Endothelial cell (in vitro differentiated cells): ENCODE results near the gene PLA2G4E. TPM values are rescaled to one million over a fixed set of nuclear protein-coding genes. Genes with fewer than 3 reads are reported as not detected.

Source experiments
- DNase-seq: peaks from one replicate; pipeline ENCODE4 v3.0.0; 2021; ENCODE audit warnings: low spot score
- H3K27ac Mint-ChIP-seq: one replicate; pipeline ENCODE4 v1.8.0; 2021; ENCODE audit warnings: mixed read lengths, inconsistent platforms; ENCODE audit not compliant: unreplicated experiment
- H3K27me3 Mint-ChIP-seq: one replicate; pipeline ENCODE4 v1.8.0; 2021; ENCODE audit warnings: mild to moderate bottlenecking, moderate library complexity, mixed read lengths, inconsistent platforms; ENCODE audit not compliant: unreplicated experiment
- H3K36me3 Mint-ChIP-seq: one replicate; pipeline ENCODE4 v1.8.0; 2021; ENCODE audit warnings: mild to moderate bottlenecking, low read depth, mixed read lengths, inconsistent platforms; ENCODE audit not compliant: unreplicated experiment
- H3K4me1 Mint-ChIP-seq: one replicate; pipeline ENCODE4 v1.8.0; 2021; ENCODE audit warnings: mild to moderate bottlenecking, mixed read lengths, inconsistent platforms; ENCODE audit not compliant: unreplicated experiment
- H3K4me3 Mint-ChIP-seq: one replicate; pipeline ENCODE4 v1.8.0; 2021; ENCODE audit warnings: mild to moderate bottlenecking, mixed read lengths, inconsistent platforms; ENCODE audit not compliant: unreplicated experiment
- H3K9me3 Mint-ChIP-seq: one replicate; pipeline ENCODE4 v1.8.0; 2021; ENCODE audit warnings: mixed read lengths, inconsistent platforms; ENCODE audit not compliant: unreplicated experiment
- CTCF ChIP-seq: fragments of 200-600 bp; sonication (generic); IDR thresholded peaks from one replicate; pipeline ENCODE4 v1.5.0; 2021; ENCODE audit warnings: antibody characterized with exemption; ENCODE audit not compliant: unreplicated experiment
- total RNA-seq: library from RNA; stranded (reverse); fragmentation: NEBNext Ultra II Directional; extraction: Animal tissue kit (Norgen Biotek cat#: 25700); gene quantifications from one replicate; pipeline ENCODE4 v1.2.1, GENCODE V29; 2021; ENCODE audit not compliant: unreplicated experiment

Gene PLA2G4E
- total RNA-seq, 1 donor from 2014 or later = not detected

GRCh38 chr15:42002333-42002732, 18.5 kb downstream of the PLA2G4E start:
- Mint-ChIP-seq H3K4me3 (no peak overlapping the region), H3K9me3 (no peaks in the 10 kb centered on the region), H3K27ac (no peak overlapping the region), H3K27me3 (peaks cover 3% of the 10 kb centered on the region), H3K36me3 (peaks cover 5% of the 10 kb centered on the region), H3K4me1 (peaks cover 12% of the 10 kb centered on the region)
- no peak for DNase-seq
- no peak for TF ChIP-seq CTCF

- Mint-ChIP-seq H3K27ac (no peak overlapping the region), H3K9me3 (no peaks in the 10 kb centered on the region), H3K4me3 (no peak overlapping the region), H3K4me1 (peaks cover 12% of the 10 kb centered on the region), H3K27me3 (peaks cover 2% of the 10 kb centered on the region), H3K36me3 (no peaks in the 10 kb centered on the region)
- DNase-seq = no peak
- no peak for TF ChIP-seq CTCF
Observed at GRCh38 chr15:42001236-42001635, 19.6 kb downstream of the PLA2G4E start.

- no peak for DNase-seq
- Mint-ChIP-seq H3K9me3 (no peaks in the 10 kb centered on the region), H3K27ac (no peak overlapping the region), H3K27me3 (peaks cover 4% of the 10 kb centered on the region), H3K36me3 (no peaks in the 10 kb centered on the region), H3K4me1 (peaks cover 12% of the 10 kb centered on the region), H3K4me3 (no peak overlapping the region)
- no peak for TF ChIP-seq CTCF
Observed at GRCh38 chr15:41999290-42000285, 21.3 kb downstream of the PLA2G4E start.

GRCh38 chr15:41997845-41998244, 23.0 kb downstream of the PLA2G4E start:
- Mint-ChIP-seq H3K27me3 (peaks cover 4% of the 10 kb centered on the region), H3K27ac (no peak overlapping the region), H3K9me3 (no peaks in the 10 kb centered on the region), H3K36me3 (no peaks in the 10 kb centered on the region), H3K4me3 (no peak overlapping the region), H3K4me1 (peaks cover 7% of the 10 kb centered on the region)
- DNase-seq = no peak
- TF ChIP-seq CTCF = no peak
